ENCODE results near the gene ACOX1.

GRCh38 chr17:75980188-75981018 lies 1.4 kb upstream of the ACOX1 start:
- TF ChIP-seq CTCF (IDR thresholded peaks at IDR 0.05; ENCODE audit: insufficient read depth, low read length), result no peak
- TF ChIP-seq REST (IDR thresholded peaks at IDR 0.05; ENCODE audit: insufficient replicate concordance, low read depth), result no peak
- TF ChIP-seq POLR2AphosphoS5 (IDR thresholded peaks at IDR 0.05; ENCODE audit: low read depth), result no peak; the same call in 1 of the 2 replicates
- no peak for TF ChIP-seq GABPA (IDR thresholded peaks at IDR 0.05; ENCODE audit: low read depth)
- TF ChIP-seq SPI1 (IDR thresholded peaks at IDR 0.05; ENCODE audit: borderline replicate concordance, low read depth), result no peak

All from HL-60 (cell line).